NCI-H526 (cell line): Measurements from ENCODE around the gene COA1.

Source experiments
- DNase-seq, 2 experiments: peaks; one replicate each; lab custom pipeline; 2025; lab: John Stamatoyannopoulos, UW

Gene COA1

GRCh38 chr7:43591558-43592180, 137.7 kb downstream of the COA1 start:
- no peak for DNase-seq

- DNase-seq, result no peak
These were observed 138.3 kb downstream of the COA1 start for GRCh38 chr7:43590862-43591557.

DNA sequence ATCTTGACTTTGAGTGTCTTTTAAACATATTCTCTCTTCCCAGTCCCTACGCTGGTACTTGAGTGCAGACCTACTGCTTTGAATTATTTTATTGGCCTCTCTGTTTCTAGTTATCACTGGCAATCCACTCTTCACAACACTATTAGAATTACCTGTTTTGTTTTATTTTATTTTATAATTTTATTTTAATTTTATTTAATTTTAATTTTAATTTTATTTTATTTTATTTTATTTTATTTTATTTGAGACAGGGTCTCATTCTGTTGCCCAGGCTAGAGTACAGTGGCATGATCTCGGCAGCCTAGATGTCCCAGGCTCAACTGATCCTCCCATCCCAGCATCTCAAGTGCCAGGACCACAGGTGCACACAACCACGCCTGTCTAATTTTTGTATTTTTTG, 139.6 kb downstream of the COA1 start:
- no peak for DNase-seq
